Astrocyte (in vitro differentiated cells and primary cell): ENCODE results near the gene ARMH3.

ENCODE experiments used
- EZH2 ChIP-seq: IDR thresholded peaks from 2 replicates; pipeline ENCODE4 v1.6.1; 2012; ENCODE audit warnings: mild to moderate bottlenecking, low read length, inconsistent platforms; ENCODE audit not compliant: insufficient read depth
- TF ChIP-seq, protein P1 (sequence below): IDR thresholded peaks from 2 replicates; pipeline ENCODE4 v1.5.1; 2011; ENCODE audit warnings: low read depth, mild to moderate bottlenecking, inconsistent platforms, low read length, moderate library complexity; ENCODE audit not compliant: insufficient read depth

DNA sequence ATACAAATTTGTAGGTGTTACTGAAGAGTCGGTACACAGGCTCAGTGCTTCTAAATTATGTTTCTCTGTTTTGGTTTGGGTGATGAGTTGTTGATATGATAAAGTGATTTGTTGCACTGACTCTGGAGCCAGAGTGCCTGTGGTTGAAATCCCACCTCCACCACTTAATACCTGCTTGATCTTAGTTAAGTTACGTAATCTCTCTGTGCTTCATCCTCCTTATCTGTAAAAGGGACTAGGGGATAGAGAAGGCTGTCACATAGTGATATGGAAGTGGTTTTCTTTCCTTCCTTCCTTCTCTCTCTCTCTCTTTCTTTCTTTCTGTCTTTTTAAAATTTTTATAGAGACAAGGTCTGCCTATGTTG, 8.5 kb upstream of the ARMH3 start:
- TF ChIP-seq, protein P1, sequence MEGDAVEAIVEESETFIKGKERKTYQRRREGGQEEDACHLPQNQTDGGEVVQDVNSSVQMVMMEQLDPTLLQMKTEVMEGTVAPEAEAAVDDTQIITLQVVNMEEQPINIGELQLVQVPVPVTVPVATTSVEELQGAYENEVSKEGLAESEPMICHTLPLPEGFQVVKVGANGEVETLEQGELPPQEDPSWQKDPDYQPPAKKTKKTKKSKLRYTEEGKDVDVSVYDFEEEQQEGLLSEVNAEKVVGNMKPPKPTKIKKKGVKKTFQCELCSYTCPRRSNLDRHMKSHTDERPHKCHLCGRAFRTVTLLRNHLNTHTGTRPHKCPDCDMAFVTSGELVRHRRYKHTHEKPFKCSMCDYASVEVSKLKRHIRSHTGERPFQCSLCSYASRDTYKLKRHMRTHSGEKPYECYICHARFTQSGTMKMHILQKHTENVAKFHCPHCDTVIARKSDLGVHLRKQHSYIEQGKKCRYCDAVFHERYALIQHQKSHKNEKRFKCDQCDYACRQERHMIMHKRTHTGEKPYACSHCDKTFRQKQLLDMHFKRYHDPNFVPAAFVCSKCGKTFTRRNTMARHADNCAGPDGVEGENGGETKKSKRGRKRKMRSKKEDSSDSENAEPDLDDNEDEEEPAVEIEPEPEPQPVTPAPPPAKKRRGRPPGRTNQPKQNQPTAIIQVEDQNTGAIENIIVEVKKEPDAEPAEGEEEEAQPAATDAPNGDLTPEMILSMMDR, result no peak
- TF ChIP-seq EZH2, result no peak
